HG03159 (cell line): ENCODE results near the gene DCAF12.
A peak's percentile ranks its signal among the peaks of the same experiment; 100 is the strongest.
"Not testable (repeated sequence)": the region's sequence is repeated elsewhere in the genome, so short reads cannot be mapped to it uniquely, and the experiment has no call there.

Experiments
- ATAC-seq: cut with Tn5 transposase; IDR thresholded peaks from one replicate; pipeline ENCODE4 v1.9.1; 2021; ENCODE audit warnings: mild to moderate bottlenecking, moderate library complexity; ENCODE audit not compliant: unreplicated experiment

DCAF12 gene

DNA sequence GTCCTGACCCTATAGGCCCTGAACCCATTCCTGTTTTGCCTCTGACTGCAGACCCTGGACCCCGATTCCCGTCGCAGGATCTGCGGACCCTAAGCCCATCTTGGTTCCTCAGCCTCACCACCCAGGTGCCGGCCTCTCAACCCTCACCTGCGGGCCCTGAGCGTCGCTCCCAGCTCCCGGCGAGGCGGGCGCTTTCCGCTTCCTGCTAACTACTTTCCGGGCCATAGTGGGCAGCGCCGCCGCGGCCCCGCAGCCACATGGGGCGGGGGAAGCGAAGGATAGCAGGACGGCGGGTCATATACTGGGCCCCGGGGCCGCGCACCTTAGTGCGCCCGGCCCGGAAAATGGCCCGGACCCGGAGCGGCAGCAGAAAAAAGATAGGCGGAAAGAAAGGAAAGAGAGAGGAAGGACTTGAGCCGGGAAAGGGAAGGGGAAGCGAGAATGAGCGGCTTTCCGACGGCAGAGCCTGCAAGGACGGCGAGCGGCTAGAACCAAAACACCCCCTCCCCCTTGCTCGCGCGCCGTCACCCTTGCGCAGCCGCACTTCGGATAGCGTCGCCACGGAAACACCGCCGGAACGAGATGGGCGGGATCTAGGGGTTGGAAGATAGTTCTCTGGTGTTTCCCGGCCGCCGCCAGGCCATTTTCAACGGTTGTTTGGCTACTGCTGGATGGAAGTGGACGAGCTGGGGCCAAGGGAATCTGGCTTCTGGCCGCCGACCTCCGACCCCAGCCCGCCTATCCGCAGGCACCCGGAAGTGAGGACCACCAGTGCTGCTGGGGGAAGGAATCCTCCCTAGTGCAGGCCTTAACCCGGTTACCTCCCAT is at the start of gene DCAF12:
DCAF12 (minus strand) TSS at position 492 of the 828 bp plus-strand sequence; CDS start at position 225, 267 bp downstream.
- ATAC-seq: peak; percentile 76

DNA sequence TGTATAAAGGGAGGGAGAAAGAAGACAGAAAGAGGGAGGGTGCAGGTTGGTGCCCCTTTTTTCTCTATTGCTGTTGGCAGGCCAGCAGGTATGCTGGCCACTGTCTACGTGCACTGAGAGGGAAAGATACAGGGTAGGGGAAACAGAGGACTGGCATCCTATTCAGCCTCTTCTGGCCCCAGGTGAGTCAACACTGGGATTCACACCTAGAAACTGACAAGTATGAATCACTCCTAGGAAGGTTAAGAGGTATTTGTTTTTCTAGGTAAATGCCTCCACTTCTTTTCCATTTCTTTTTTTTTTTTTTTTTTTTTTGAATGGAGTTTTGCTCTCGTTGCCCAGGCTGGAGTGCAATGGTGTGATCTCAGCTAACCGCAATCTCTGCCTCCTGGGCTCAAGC is 49.6 kb upstream of the DCAF12 start:
- ATAC-seq: no peak

DNA sequence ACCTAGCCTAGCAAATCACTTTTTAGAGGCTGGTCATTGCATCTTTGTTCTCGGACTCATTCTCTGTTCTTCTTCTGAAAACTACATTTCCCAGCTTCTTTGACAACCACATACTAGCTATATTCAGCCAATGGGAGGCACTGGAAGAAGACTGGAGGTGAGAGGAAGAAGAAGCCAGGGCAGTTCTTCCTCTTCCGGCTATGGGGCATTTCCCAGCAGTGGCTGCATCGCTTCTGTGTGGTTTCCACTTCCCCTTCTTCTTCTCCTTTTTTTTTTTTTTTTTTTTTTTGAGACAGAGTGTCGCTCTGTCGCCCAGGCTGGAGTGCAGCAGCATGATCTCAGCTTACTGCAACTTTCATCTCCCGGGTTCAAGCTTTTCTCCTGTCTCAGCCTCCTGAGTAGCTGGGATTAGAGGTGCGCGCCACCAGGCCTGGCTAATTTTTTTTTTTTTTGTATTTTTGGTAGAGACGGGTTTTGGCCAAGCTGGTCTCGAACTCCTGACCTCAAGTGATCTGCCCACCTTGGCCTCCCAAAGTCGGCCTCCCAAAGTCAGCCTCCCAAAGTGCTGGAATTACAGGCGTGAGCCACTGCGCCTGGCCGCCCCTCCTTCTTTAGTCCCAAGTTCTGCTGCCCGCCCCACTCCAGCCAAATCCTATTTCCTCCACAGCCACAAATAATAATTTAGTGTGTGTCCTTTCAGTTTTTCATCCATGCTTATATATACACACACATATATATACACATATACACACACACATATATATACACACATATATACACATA is 45.4 kb upstream of the DCAF12 start:
- peak; percentile 72 for ATAC-seq

DNA sequence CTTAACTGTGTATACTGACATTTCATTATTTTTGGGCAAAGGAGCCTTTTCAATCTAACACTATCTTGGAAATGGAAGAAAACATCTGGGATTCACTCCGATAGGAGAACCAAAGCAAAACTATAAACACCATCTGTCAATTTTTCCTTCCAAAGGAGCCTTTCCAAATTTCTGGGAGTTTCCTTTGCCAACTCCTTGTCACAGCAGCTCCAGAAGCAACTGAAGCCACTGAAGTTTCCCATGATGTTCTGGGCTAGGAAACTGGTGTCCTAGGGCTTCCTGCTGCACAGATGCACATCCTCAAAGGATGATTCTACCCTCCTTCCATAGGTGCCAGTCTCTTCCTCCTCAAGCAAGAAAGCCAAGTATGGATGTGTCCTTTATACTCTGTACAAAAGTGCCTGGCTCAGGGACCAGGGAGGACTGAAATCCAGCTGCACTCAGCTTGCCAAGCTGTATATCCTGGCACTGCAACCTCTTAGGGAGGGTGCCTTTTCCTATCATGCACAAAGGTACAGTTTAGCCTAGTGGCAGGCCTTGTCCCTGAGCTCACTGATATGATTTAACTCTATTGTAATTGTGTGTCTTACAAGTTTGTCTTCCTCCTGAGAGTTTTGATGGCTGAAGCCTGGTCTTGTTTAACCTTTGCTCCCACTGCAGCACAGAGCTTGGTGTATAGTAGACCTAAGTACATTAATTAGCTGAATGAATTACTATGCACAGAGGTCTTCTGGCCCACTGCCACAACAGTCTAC is 43.9 kb upstream of the DCAF12 start:
- ATAC-seq: no peak

DNA sequence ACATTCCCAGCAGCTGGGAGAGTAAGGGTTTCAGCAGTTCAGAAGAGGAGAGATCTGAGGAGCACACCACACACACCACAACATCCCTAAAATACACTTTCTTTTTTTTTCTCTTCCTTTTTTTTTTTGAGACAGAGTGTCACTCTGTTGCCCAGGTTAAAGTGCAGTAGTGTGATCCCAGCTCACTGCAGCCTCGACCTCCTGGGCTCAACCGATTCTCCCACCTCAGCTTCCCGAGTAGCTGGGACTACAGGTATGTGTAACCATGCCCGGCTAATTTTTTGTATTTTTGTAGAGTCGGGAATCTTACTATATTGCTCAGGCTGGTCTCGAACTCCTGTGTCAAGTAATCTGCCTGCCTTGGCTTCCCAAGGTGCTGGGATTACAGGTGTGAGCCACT is 42.6 kb upstream of the DCAF12 start:
- no peak for ATAC-seq

DNA sequence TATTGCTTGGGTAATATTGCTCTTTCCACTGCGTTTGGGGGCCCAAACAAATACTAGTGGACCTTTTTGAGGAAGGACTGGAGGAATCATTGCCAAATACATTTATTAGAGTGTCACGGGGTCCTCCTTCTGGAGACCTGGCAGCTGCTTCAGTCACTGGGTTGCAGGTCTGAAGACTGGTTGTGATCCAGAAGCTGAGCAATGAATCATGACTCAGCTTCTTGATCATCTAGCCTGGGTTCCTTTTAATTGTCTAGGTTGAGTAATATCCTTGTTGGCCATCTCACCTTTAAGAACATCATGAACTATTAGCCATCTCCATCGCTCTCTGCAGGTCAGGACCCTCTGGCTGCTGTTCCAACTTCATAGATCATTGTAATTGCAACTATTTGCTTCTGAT is 36.9 kb upstream of the DCAF12 start:
- ATAC-seq: no peak

DNA sequence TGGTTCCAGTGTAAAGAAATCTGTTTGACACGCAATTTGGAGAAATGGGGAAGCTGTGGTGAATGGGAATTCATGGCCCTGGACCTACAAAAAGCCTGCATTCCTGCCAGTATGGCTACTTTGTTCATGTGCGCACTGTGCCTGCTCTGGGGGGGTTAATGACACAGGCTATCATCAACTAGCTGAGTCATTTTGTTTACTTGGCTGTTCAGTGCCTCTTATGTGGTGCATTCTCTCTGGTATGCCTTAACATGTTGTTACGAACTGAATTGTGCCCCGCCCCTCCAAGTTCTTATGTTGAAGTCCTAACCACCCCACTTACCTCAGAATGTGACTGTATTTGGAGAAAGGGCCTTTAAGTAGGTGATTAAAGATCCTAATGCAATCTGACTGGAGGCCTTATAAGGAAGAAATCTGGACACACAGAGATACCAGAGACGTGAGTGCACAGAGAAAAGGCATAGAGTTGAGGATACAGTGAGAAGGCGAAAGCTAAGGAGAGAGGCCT is 31.9 kb upstream of the DCAF12 start:
- ATAC-seq: no peak

DNA sequence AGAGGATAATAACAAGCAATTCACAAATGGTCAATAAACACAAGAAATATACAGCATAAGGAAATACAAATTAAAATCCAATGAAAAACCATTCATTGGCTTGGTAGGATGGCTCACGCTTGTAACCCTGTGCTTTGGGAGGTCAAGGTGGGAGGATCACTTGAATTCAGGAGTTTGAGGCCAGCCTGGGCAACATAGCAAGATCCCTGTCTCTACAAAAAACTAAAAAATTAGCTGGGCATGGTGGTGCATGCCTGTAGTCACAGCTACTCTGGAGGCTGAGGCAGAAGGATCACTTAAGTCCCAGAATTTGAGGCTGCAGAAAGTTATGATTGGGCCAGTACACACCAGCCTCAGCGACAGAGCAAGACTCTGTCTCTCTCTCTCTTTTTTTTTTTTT is 31.4 kb upstream of the DCAF12 start:
- ATAC-seq: no peak

DNA sequence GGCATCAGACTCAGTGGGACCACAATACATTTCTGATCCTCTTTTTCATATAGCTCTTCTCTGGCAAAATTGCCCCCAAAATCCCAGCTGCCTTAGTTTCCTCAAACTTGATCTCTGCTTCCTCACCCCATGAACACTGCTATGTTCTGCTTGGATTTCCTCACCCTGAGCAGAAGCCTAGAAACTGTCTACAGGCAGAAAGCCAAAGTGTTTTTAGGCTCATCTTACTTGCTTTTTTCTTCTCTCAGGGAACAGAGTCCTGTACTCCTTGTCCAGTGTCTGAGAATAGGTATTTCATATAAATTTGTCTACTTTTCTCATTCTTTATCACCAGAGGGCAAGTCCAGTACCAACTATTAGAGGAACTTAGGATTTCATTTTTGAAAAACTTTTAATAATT is 30.8 kb upstream of the DCAF12 start:
- ATAC-seq: no peak

DNA sequence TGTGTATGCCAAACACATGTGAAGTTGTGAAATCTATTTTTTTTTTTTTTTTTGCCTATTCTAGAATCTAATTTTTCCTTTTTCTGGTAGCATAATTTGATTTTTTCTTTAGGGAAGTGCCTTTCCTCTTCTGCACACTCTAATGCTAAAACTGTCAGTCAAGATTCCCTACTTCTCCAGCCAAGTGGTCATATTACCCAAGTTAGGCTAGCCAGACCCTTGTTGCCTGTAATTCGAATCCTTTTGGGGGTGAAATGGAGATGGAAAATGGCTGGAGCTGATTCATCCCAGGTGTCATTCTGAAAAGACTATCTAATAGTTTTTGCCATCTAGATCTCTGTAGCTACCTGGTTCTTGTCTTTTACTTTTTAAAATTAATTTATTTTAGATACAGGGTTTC is 27.6 kb upstream of the DCAF12 start:
- ATAC-seq: no peak

DNA sequence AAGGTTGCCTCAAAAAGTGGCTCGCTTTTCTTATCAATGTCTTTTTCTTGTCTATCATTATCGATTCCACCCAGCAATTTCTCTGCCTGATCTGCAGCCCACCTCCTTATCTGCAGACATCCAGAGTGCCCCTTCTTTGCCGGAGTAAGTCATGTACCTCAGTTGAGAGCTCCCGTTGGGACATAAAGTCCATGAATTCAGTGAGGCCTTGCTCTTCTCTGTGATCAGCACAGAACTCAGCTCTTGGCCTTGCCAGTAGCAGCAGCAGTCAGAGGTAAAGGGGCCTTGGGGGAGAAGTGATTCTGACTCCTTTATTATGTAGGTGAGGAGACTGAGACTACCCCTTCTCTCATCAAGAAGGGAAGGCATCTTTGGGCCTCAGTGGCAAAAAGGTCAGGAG is 24.9 kb upstream of the DCAF12 start:
- no peak for ATAC-seq

DNA sequence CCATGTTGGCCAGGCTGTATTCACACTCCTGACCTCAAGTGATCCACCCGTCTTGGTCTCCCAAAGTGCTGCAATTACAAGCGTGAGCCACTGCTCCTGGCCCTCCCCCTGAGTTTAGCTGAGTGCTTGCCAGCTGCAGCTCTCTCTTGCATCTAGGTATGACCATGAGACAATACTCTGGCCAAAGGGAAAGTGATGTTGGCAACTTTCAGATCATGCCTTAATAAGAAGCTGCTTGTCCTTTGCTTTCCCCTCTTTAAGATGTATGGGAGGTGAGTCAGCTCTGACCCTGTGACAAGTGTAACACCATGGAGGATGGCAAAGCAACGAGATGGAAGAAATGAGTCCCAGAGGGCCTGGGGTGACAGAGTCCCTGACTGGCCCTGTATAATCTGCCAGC is 18.7 kb upstream of the DCAF12 start:
- ATAC-seq: no peak

DNA sequence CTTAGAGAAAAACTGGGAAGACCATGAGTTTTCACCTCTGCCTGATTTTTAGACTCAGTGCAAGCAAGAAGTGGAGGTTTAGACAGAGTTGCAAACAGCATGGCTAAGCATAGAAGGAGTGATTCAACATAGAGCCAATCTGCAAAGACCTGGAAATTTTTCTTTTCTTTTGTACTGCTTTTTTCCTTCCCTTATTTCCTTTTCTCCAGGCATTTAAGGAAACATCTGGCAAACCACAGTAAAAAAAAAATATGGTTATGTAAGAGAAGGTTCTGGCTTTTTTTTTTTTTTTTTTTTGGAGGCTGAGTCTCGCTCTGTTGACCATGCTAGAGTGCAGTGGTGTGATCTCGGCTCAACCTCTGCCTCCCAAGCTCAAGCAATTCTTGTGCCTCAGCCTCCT is 16.6 kb upstream of the DCAF12 start:
- ATAC-seq: no peak

DNA sequence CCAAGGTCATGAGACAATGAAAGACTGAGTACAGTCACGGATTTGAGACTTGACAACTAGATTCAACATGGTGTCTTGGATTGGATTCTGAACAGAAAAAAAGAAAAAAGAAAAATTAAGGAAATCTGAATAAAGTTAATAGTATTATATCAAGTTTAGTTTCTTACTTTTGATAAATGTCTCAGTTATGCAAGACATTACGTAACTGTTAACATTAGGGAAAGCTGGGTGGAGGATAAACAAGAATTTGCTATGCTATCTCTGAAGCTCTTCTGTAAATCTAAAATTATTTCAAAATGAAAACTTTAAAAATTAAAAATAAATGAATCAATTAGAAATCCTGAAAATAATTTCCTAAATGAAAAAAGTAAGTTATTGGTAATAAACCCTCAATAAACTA is 14.4 kb upstream of the DCAF12 start:
- no peak for ATAC-seq

DNA sequence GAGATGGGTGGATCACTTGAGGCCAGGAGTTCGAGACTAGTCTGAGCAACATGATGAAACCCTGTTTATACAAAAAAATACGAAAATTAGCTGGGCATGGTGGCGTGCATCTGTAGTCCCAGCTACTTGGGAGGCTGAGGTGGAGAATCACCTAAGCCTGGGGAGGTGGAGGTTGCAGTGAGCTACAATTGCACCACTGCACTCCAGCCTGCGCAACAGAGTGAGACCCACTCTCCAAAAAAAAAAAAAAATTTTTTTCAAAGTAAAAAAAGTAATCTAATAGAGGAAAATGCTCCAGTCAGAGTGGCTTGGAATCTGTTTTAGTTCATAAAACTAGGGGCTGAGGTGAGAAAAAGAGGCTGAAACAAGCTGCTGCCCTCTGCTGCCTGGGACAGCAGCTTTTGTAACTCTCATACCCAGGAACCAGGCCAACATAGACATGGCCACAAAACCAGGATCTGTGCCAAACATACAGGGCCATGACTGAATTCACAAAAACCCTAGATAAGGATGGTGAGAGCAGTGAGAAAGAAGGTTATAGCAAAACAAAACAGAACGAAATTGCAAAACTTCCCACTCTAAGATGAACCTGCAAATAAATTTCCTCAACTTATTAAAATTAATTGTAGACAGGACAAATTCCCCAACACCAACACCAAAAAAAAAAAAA is 13.1 kb upstream of the DCAF12 start:
- no peak for ATAC-seq

DNA sequence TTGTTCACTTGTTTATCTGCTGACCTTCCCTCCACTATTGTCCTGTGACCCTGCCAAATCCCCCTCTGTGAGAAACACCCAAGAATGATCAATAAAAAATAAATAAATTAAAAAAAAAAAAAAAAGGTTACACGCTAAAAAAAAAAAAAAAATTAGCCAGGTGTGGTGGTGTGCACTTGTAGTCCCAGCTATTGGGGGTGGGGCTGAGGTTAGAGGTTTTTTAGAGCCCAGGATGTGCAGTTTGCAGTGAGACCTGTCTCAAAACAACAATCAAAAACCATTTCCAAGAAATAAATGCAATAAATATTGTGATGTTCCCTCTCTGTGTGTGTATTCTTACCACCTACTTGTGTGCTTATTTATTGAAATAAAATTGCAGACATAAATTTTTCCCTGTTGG is 12.1 kb upstream of the DCAF12 start:
- not testable (repeated sequence) for ATAC-seq

DNA sequence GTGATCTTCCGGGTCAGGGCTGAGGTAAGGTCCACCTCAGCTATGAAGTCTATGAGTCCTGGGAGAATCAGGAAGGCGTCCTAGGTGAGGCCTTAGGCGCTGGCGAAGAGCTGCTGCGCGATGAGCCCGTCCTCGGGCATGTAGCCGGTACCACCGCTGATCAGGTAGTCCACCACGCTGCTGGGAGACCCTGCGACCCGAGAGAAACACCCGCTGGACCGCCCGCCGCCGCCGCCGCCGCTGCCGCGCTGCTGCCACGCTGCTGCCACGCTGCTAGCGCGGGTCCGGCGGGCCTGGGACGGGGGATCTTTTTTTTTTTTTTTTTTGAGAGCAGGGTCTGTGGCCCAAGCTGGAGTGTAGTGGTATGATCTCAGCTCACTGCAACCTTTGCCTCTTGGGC is 8.0 kb upstream of the DCAF12 start:
- no peak for ATAC-seq

DNA sequence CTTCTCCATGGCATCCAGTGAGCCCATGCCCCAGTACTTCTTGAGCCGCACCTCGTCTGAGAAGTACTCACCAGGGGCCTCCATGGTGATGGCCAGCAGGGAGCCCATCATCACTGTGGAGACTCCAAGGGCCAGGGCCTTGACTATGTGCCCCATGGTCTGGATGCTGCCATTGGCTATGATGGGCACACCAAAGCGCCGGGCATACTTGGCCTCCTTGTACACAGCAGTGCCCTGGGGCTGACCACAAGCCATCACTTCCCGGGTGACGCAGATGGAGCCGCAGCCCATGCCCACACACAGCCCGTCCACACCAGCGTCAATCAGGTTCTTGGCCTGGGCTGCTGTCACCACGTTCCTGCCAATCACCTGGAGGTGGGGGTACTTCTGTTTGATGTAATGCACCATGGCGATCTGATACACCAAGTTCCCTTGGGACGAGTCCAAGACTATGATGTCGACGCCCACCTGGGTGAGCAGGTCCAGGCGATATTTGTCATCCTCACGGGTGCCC is 7.0 kb upstream of the DCAF12 start:
- ATAC-seq: no peak

DNA sequence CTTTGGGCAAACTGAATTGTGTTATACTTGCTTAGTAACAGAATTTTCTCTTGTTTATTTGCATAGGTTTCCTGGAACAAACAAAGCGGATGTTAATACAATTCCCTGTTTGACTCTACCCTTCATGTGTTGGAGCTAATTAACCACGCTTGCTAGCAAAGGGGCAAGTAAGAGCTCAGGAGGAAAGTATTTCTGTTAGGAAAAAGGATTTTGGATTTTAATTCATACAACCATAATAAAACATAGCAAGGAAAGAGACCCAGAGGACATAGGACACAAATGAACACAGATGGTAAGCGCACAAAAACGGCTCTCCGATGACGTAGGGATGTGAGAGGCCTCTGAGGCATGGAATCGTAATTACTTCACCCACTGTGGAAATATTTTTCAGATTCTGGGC is 5.1 kb upstream of the DCAF12 start:
- ATAC-seq: no peak
